HCT116 (cell line): Measurements from ENCODE around the gene ZSWIM4. TPM values are rescaled to one million over a fixed set of nuclear protein-coding genes. Genes with fewer than 3 reads are reported as not detected.

Source experiments
- ATAC-seq: fragments of 200-7000 bp; cut with Tn5 transposase; 2 replicates; pipeline ENCODE4 v1.9.1; 2020; ENCODE audit warnings: mild to moderate bottlenecking, moderate library complexity
- BruUV-seq: library from RNA; stranded (reverse); fragments of 400-500 nt; replicated peaks from 2 replicates; lab custom pipeline; 2021; lab: Mats Ljungman, UMichigan
- CTCF ChIA-PET: fragments of 300-600 bp; sonication (Branson Sonifier 250); formaldehyde crosslinking; loops from one replicate; lab custom pipeline; 2021; ENCODE audit warnings: antibody characterized with exemption; lab: Charles Lee
- POLR2A ChIA-PET: fragments of 300-600, 350-600 bp; sonication (Branson Sonifier 250); formaldehyde crosslinking; loops from one replicate; lab custom pipeline; 2021; ENCODE audit warnings: antibody characterized with exemption; lab: Charles Lee
- RAD21 ChIA-PET, 2 experiments: fragments of 300-600 bp; sonication (Branson Sonifier 250); formaldehyde crosslinking; loops; one replicate each; lab custom pipeline; 2023; ENCODE audit warnings: low total read pairs in 2 of 2; ENCODE audit not compliant: uncharacterized antibody in 2 of 2, unreplicated experiment in 2 of 2, low non-redundant PET in 1 of 2; lab: Charles Lee
- DNase-seq: peaks from one replicate; pipeline ENCODE4 v3.0.0-alpha.2; 2010; ENCODE audit warnings: low read depth, low spot score
- H2AFZ ChIP-seq: fragments of 200-600 bp; shearing (Covaris generic), sonication (generic); 2 replicates; pipeline ENCODE4 v1.6.1; 2017; ENCODE audit warnings: low read depth, mixed run types, mixed read lengths, antibody characterized with exemption, low read length; ENCODE audit not compliant: poor library complexity, severe bottlenecking
- H3K27ac ChIP-seq: 2 replicates; pipeline ENCODE4 v1.5.1; 2012; ENCODE audit warnings: low read depth, low read length
- H3K27me3 ChIP-seq: fragments of 200-600 bp; sonication (generic); 2 replicates; pipeline ENCODE4 v1.6.1; 2016; ENCODE audit warnings: mixed run types, low read length, mixed read lengths; ENCODE audit not compliant: insufficient read depth
- H3K36me3 ChIP-seq, 2 experiments: fragments of 200-500 bp in 1 of 2; fragments of 200-600 bp in 1 of 2; sonication (Bioruptor generic) in 1 of 2; sonication (generic) in 1 of 2; 2 replicates each; pipeline versions ENCODE4 v1.5.1 to v1.6.1; 2014 to 2016; ENCODE audit warnings: low read length in 2 of 2, inconsistent platforms in 1 of 2, mixed read lengths in 1 of 2, mixed run types in 1 of 2; ENCODE audit not compliant: insufficient read depth in 2 of 2, control insufficient read depth in 1 of 2
- H3K4me1 ChIP-seq, 2 experiments: fragments of 200-600 bp in 1 of 2; sonication (generic) in 1 of 2; 2 replicates each; pipeline versions ENCODE4 v1.5.1 to v1.6.1; 2012 to 2017; ENCODE audit warnings: low read length in 2 of 2, inconsistent platforms in 1 of 2, mild to moderate bottlenecking in 1 of 2, mixed read lengths in 1 of 2, mixed run types in 1 of 2, moderate library complexity in 1 of 2; ENCODE audit not compliant: insufficient read depth in 2 of 2, control insufficient read depth in 1 of 2
- H3K4me2 ChIP-seq: fragments of 200-600 bp; sonication (generic); 2 replicates; pipeline ENCODE4 v1.6.1; 2017; ENCODE audit warnings: mixed run types, low read length, mixed read lengths
- H3K4me3 ChIP-seq, 2 experiments: fragments of 200-600 bp in 1 of 2; sonication (generic) in 1 of 2; replicated peaks in 1 of 2; 2 replicates each; pipeline ENCODE4 v1.5.1; 2011 to 2016; ENCODE audit warnings: low read length in 2 of 2, control low read depth in 1 of 2, low read depth in 1 of 2, mild to moderate bottlenecking in 1 of 2, mixed read lengths in 1 of 2, mixed run types in 1 of 2
- H3K79me2 ChIP-seq: fragments of 200-600 bp; sonication (generic); 2 replicates; pipeline ENCODE4 v1.6.1; 2017; ENCODE audit warnings: mild to moderate bottlenecking, mixed run types, low read length, moderate library complexity, mixed read lengths; ENCODE audit not compliant: insufficient read depth
- H3K9ac ChIP-seq: fragments of 200-600 bp; sonication (generic); 2 replicates; pipeline ENCODE4 v1.6.1; 2016; ENCODE audit warnings: low read length, mixed read lengths
- H3K9me2 ChIP-seq: fragments of 200-600 bp; sonication (generic), shearing (Covaris generic); 2 replicates; pipeline ENCODE4 v1.6.1; 2017; ENCODE audit warnings: mixed run types, mild to moderate bottlenecking, moderate library complexity; ENCODE audit not compliant: insufficient read depth
- H3K9me3 ChIP-seq, 2 experiments: fragments of 200-500 bp in 1 of 2; fragments of 200-600 bp in 1 of 2; sonication (Bioruptor generic) in 1 of 2; sonication (generic) in 1 of 2; 2 replicates each; pipeline ENCODE4 v1.6.1; 2014 to 2017; ENCODE audit warnings: low read length in 2 of 2, mixed read lengths in 2 of 2, inconsistent platforms in 1 of 2, low read depth in 1 of 2, mild to moderate bottlenecking in 1 of 2, mixed run types in 1 of 2, moderate library complexity in 1 of 2; ENCODE audit not compliant: control insufficient read depth in 1 of 2, insufficient read depth in 1 of 2
- H4K20me1 ChIP-seq: fragments of 200-600 bp; sonication (generic), shearing (Covaris generic); 2 replicates; pipeline ENCODE4 v1.6.1; 2017; ENCODE audit warnings: mixed run types, mild to moderate bottlenecking, moderate library complexity; ENCODE audit not compliant: insufficient read depth
- CBX3 ChIP-seq: IDR thresholded peaks from 2 replicates; pipeline ENCODE4 v1.6.1; 2012; ENCODE audit warnings: low read depth
- ELF1 ChIP-seq: IDR thresholded peaks from 2 replicates; pipeline ENCODE4 v1.6.1; 2012; ENCODE audit warnings: low read depth, borderline replicate concordance
- POLR2A ChIP-seq: IDR thresholded peaks from 2 replicates; pipeline ENCODE4 v1.7.0; 2011; ENCODE audit warnings: borderline replicate concordance; ENCODE audit not compliant: insufficient read depth, insufficient read length; ENCODE audit errors: extremely low read depth
- POLR2AphosphoS5 ChIP-seq: IDR thresholded peaks from 2 replicates; pipeline ENCODE4 v1.6.1; 2011; ENCODE audit warnings: mild to moderate bottlenecking, low read depth, low read length, moderate library complexity
- ZFX ChIP-seq: fragments of 450-650 bp; IDR thresholded peaks from 2 replicates; pipeline ENCODE4 v1.6.1; 2017
- intact Hi-C: fragments of 100-400 bp; cut with micrococcal nuclease; formaldehyde crosslinking; loops from 2 replicates; pipeline ENCODE4 v1.10.0; 2022
- total RNA-seq: library from RNA; stranded (reverse); gene quantifications from one replicate; pipeline ENCODE4 v1.2.1, GENCODE V29; 2021; ENCODE audit not compliant: unreplicated experiment

Gene ZSWIM4
- total RNA-seq, 1 experiment from 2014 or later, result 9.8 TPM

- BruUV-seq, result no TSS peak
- CTCF ChIA-PET, result no interaction called here
- no peaks in the 10 kb centered on the region for H4K20me1 ChIP-seq
Observed at GRCh38 chr19:13817615-13818371, 22.6 kb downstream of the ZSWIM4 start.

GRCh38 chr19:13819238-13819637 lies 24.0 kb downstream of the ZSWIM4 start:
- DNase-seq (no peak), ATAC-seq (no peak)
- no peaks in the 10 kb centered on the region for H4K20me1 ChIP-seq
- RAD21 ChIA-PET, result interaction anchor here in 1 of 2 experiments (0.6 kb wide), 1 partner anchor 438 kb away, joined by 3 read pairs; no protein-coding TSS in a partner anchor
- peaks cover 0 to 5% of the 10 kb centered on the region in 2 experiments; a peak in 3 of 4 replicates for H3K4me1 ChIP-seq
- no peak overlapping the region for H3K27ac ChIP-seq
- no peak overlapping the region for H3K9ac ChIP-seq
- no peaks in the 10 kb centered on the region for H3K9me3 ChIP-seq
- no peak overlapping the region for H3K4me3 ChIP-seq
- H2AFZ ChIP-seq, result no peak overlapping the region
- H3K4me2 ChIP-seq, result no peak overlapping the region
- TF ChIP-seq POLR2AphosphoS5, result no peak
- TF ChIP-seq CBX3, result no peak
- no peak for TF ChIP-seq ELF1
- BruUV-seq, result no TSS peak
- intact Hi-C loops, result no loop called here
- no peaks in the 10 kb centered on the region for H3K27me3 ChIP-seq
- POLR2A ChIA-PET, result no interaction called here
- no peaks in the 10 kb centered on the region for H3K9me2 ChIP-seq
- no peaks in the 10 kb centered on the region for H3K79me2 ChIP-seq
- CTCF ChIA-PET, result no interaction called here
- no peaks in the 10 kb centered on the region for H3K36me3 ChIP-seq

More at GRCh38 chr19:13817615-13818371, 22.6 kb downstream of the ZSWIM4 start:
- H3K9me2 ChIP-seq, result no peaks in the 10 kb centered on the region
- H3K79me2 ChIP-seq, result no peaks in the 10 kb centered on the region
- RAD21 ChIA-PET, result interaction anchor here in 1 of 2 experiments (0.6 kb wide), 1 partner anchor 30 kb away, joined by 4 read pairs; no protein-coding TSS in a partner anchor
- H3K9me3 ChIP-seq, result no peaks in the 10 kb centered on the region
- no peak overlapping the region for H3K9ac ChIP-seq
- intact Hi-C loops, result no loop called here
- peaks cover 0 to 8% of the 10 kb centered on the region in 2 experiments; a peak in 3 of 4 replicates for H3K4me1 ChIP-seq
- peak; percentile 71 for ATAC-seq
- H3K4me3 ChIP-seq, result no peak overlapping the region
- POLR2A ChIA-PET, result no interaction called here
- no peaks in the 10 kb centered on the region for H3K27me3 ChIP-seq
- H3K27ac ChIP-seq, result peak overlapping the region; percentile 14; the same call in 1 of the 2 replicates
- DNase-seq, result no peak
- TF ChIP-seq POLR2A, result no peak
- peak; percentile 13; the same call in 1 of the 2 replicates for TF ChIP-seq ZFX
- H3K4me2 ChIP-seq, result no peak overlapping the region
- no peaks in the 10 kb centered on the region for H3K36me3 ChIP-seq
- H2AFZ ChIP-seq, result no peak overlapping the region
